Activated naive CD4-positive, alpha-beta T cell treated with anti-CD3 and anti-CD28 coated beads, Interleukin-2, amount 50 U/mL, for 24 hours (primary cell): ENCODE data around the gene CACNG3.

ENCODE experiments used
- H3K27ac Mint-ChIP-seq: one replicate; pipeline ENCODE4 v1.8.0; 2021; ENCODE audit warnings: mild to moderate bottlenecking, mixed read lengths
- H3K27me3 Mint-ChIP-seq: one replicate; pipeline ENCODE4 v1.8.0; 2021; ENCODE audit warnings: mixed read lengths
- H3K36me3 Mint-ChIP-seq: one replicate; pipeline ENCODE4 v1.8.0; 2021; ENCODE audit warnings: mixed read lengths
- H3K4me1 Mint-ChIP-seq: one replicate; pipeline ENCODE4 v1.8.0; 2021; ENCODE audit warnings: mixed read lengths
- H3K4me3 Mint-ChIP-seq: one replicate; pipeline ENCODE4 v1.8.0; 2021; ENCODE audit warnings: mild to moderate bottlenecking, mixed read lengths
- H3K9me3 Mint-ChIP-seq: one replicate; pipeline ENCODE4 v1.8.0; 2021; ENCODE audit warnings: mixed read lengths

CACNG3 gene

GRCh38 chr16:24381470-24382118 is 125.5 kb downstream of the CACNG3 start:
- H3K9me3 Mint-ChIP-seq = peaks cover 20% of the 10 kb centered on the region
- H3K27ac Mint-ChIP-seq = no peak overlapping the region

GRCh38 chr16:24382762-24383407 is 126.8 kb downstream of the CACNG3 start:
- no peaks in the 10 kb centered on the region for H3K36me3 Mint-ChIP-seq
- H3K4me3 Mint-ChIP-seq = no peak overlapping the region
- peaks cover 5% of the 10 kb centered on the region for H3K27me3 Mint-ChIP-seq
- no peak overlapping the region for H3K27ac Mint-ChIP-seq
- H3K4me1 Mint-ChIP-seq = no peaks in the 10 kb centered on the region
- peaks cover 16% of the 10 kb centered on the region for H3K9me3 Mint-ChIP-seq

More at GRCh38 chr16:24381470-24382118, 125.5 kb downstream of the CACNG3 start:
- Mint-ChIP-seq H3K27me3 (peaks cover 5% of the 10 kb centered on the region), H3K36me3 (no peaks in the 10 kb centered on the region), H3K4me3 (no peak overlapping the region), H3K4me1 (no peaks in the 10 kb centered on the region)

- Mint-ChIP-seq H3K36me3 (no peaks in the 10 kb centered on the region), H3K4me3 (no peak overlapping the region)
Measured at GRCh38 chr16:24394341-24394740, 138.2 kb downstream of the CACNG3 start.

GRCh38 chr16:24396350-24397271 is 140.5 kb downstream of the CACNG3 start:
- Mint-ChIP-seq H3K36me3 (no peaks in the 10 kb centered on the region), H3K27ac (no peak overlapping the region), H3K4me1 (no peaks in the 10 kb centered on the region), H3K9me3 (no peaks in the 10 kb centered on the region), H3K27me3 (peaks cover 26% of the 10 kb centered on the region), H3K4me3 (no peak overlapping the region)

More at GRCh38 chr16:24394341-24394740, 138.2 kb downstream of the CACNG3 start:
- no peaks in the 10 kb centered on the region for H3K9me3 Mint-ChIP-seq
- H3K27me3 Mint-ChIP-seq = peaks cover 22% of the 10 kb centered on the region
- H3K4me1 Mint-ChIP-seq = no peaks in the 10 kb centered on the region
- no peak overlapping the region for H3K27ac Mint-ChIP-seq

- H3K27ac Mint-ChIP-seq = no peak overlapping the region
- H3K4me3 Mint-ChIP-seq = no peak overlapping the region
- no peaks in the 10 kb centered on the region for H3K4me1 Mint-ChIP-seq
- H3K36me3 Mint-ChIP-seq = no peaks in the 10 kb centered on the region
- peaks cover 4% of the 10 kb centered on the region for H3K27me3 Mint-ChIP-seq
- H3K9me3 Mint-ChIP-seq = no peaks in the 10 kb centered on the region
Measured at GRCh38 chr16:24409045-24409444, 152.9 kb downstream of the CACNG3 start.
